Coronary artery (tissue), 2 donors: ENCODE data around the gene C5AR1.
A peak's percentile ranks its signal among the peaks of the same experiment; 100 is the strongest.
"Not testable (repeated sequence)": the region's sequence is repeated elsewhere in the genome, so short reads cannot be mapped to it uniquely, and the experiment has no call there.

ENCODE experiments used
- DNase-seq: peaks from one replicate; pipeline ENCODE4 v3.0.0-alpha.2; 2017; ENCODE audit warnings: low spot score
- H3K27ac ChIP-seq, 2 donors: fragments of 200-600 bp; sonication (generic); one replicate each; pipeline ENCODE4 v1.5.1; 2016 to 2019
- H3K4me3 ChIP-seq: fragments of 200-600 bp; sonication (generic); 2 replicates; pipeline ENCODE4 v1.5.1; 2016; ENCODE audit warnings: mild to moderate bottlenecking, moderate library complexity
- TF ChIP-seq, protein P1 (sequence below): fragments of 200-600 bp; sonication (generic); IDR thresholded peaks from one replicate; pipeline ENCODE4 v1.5.1; 2019; ENCODE audit warnings: antibody characterized with exemption

C5AR1 gene

DNA sequence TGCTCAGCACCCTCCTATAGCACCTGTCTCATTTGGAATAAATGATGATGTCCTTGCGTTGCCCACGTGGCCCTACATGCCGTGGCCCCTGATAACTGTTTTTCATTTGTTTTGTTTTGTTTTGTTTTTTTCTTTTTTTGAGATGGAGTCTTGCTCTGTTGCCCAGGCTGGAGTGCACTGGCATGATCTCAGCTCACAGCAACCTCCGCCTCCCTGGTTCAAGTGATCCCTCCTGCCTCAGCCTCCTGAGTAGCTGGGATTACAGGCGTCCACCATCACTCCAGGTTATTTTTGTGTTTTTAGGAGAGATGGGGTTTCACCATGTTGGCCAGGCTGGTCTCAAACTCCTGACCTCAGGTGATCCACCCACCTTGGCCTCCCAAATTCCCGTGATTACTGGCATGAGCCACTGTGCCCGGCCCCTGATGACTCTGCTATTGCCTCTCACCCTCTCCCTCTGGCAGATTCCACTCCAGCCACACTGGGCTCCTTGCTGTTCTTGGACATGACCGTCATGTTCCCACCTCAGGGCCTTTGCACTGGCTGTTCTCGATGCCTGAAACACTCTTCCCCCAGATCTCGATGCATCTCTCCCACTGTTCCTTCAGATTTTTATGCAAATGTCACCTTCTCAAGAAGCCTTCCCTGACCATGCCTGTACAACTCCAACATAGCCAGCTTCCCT lies 29.7 kb downstream of the C5AR1 start:
- no peak for DNase-seq
- Histone ChIP-seq H3K27ac (no peak overlapping the region), H3K4me3 (no peak overlapping the region)
- TF ChIP-seq, protein P1, sequence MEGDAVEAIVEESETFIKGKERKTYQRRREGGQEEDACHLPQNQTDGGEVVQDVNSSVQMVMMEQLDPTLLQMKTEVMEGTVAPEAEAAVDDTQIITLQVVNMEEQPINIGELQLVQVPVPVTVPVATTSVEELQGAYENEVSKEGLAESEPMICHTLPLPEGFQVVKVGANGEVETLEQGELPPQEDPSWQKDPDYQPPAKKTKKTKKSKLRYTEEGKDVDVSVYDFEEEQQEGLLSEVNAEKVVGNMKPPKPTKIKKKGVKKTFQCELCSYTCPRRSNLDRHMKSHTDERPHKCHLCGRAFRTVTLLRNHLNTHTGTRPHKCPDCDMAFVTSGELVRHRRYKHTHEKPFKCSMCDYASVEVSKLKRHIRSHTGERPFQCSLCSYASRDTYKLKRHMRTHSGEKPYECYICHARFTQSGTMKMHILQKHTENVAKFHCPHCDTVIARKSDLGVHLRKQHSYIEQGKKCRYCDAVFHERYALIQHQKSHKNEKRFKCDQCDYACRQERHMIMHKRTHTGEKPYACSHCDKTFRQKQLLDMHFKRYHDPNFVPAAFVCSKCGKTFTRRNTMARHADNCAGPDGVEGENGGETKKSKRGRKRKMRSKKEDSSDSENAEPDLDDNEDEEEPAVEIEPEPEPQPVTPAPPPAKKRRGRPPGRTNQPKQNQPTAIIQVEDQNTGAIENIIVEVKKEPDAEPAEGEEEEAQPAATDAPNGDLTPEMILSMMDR = no peak

DNA sequence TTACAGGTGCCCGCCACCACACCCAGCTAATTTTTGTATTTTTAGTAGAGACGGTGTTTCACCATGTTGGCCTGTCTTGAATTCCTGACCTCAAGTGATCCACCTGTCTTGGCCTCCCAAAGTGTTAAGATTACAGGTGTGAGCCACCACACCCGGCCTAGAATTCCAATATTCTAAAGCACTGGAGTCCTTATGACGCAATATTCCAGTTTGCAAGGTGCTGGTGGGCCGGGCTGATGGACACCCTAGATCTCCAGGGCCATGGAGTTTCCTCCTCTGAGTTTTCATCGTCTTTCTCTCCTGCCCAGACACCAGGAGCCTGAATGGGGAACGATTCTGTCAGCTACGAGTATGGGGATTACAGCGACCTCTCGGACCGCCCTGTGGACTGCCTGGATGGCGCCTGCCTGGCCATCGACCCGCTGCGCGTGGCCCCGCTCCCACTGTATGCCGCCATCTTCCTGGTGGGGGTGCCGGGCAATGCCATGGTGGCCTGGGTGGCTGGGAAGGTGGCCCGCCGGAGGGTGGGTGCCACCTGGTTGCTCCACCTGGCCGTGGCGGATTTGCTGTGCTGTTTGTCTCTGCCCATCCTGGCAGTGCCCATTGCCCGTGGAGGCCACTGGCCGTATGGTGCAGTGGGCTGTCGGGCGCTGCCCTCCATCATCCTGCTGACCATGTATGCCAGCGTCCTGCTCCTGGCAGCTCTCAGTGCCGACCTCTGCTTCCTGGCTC lies 31.0 kb downstream of the C5AR1 start:
- DNase-seq = no peak
- H3K4me3 ChIP-seq = no peak overlapping the region
- H3K27ac ChIP-seq = no peak overlapping the region
- TF ChIP-seq, protein P1 = no peak

GRCh38 chr19:47341734-47342133 lies 32.1 kb downstream of the C5AR1 start:
- Histone ChIP-seq H3K27ac (no peak overlapping the region), H3K4me3 (no peak overlapping the region)
- TF ChIP-seq, protein P1 = no peak
- no peak for DNase-seq

- H3K27ac ChIP-seq = no peak overlapping the region
- no peak overlapping the region for H3K4me3 ChIP-seq
- DNase-seq = no peak
- TF ChIP-seq, protein P1 = no peak
Observed at GRCh38 chr19:47343194-47343802, 33.6 kb downstream of the C5AR1 start.

GRCh38 chr19:47344425-47344824 lies 34.8 kb downstream of the C5AR1 start:
- no peak for DNase-seq
- TF ChIP-seq, protein P1 = no peak
- no peak overlapping the region for H3K4me3 ChIP-seq
- no peak overlapping the region for H3K27ac ChIP-seq

DNA sequence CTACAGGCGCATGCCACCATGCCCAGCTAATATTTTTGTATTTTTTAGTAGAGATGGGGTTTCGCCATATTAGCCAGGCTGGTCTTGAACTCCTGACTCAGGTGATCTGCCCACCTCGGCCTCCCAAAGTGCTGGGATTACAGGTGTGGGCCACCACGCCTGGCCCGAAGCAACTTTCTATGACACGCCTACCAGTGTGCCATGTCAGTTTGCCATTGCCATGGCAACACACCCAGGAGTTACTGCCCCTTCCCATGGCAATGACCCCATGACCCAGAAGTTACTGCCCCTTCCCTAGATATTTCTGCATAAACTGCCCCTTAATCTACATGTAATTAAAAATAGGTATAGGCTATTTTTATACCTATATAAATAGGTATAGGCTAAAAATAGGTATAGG lies 36.4 kb downstream of the C5AR1 start:
- H3K27ac ChIP-seq, DNase-seq, H3K4me3 ChIP-seq: not testable (repeated sequence)

- TF ChIP-seq, protein P1 = peak; percentile 92
- peak; percentile 99 for DNase-seq
- peak within 1 kb of the TSS; percentile 10 to 85 for H3K27ac ChIP-seq
- H3K4me3 ChIP-seq = peak within 1 kb of the TSS; percentile 90
Observed at GRCh38 chr19:47348819-47349795, 39.4 kb downstream of the C5AR1 start, which contains the start of gene DHX34. Gene DHX34 (plus strand): TSS chr19:47349315. CDS start chr19:47353031, 3,716 bp downstream.
